ENCODE data around the gene CASZ1. TPM values are rescaled to one million over a fixed set of nuclear protein-coding genes. Genes with fewer than 3 reads are reported as not detected.

CASZ1 gene
- total and polyA plus RNA-seq, 10 of the 15 experiments (the other 5 are each of a cell fraction or from before 2014, with no cell fraction given), result 0.52 to 9.8 (median 3.7) TPM

DNA sequence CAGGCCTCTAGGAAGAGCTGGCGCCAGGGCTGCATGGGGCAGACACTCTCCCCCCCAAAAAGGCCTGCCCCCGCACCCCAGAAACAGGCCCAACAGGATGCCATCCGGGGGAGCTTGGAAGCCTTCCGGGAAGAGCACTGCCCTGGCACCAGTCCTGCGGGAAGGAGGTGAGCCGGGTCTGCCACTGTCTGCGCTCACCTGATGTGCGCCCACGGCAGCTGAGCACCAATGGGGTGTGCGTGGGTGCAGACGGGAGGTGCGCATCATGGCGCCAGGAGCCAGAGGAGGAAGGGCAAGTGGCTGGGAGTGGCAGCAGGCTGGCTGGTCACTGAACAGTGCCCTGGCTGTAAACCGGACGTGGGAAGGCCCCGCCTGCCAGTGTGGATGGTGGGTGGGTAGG is 73.6 kb downstream of the CASZ1 start:
- RAD21 ChIA-PET (ENCODE audit: unreplicated experiment), result no interaction called here
- FAIRE-seq (no peak), ATAC-seq (no peak), DNase-seq (ENCODE audit: low read depth, low spot score) (no peak)
- Histone ChIP-seq H3K27me3 (replicated peaks in 1 of 2; ENCODE audit: control insufficient read depth in 2 of 2, insufficient read depth in 2 of 2, low read length in 1 of 2) (peaks cover 0 to 1% of the 10 kb centered on the region in 2 experiments; a peak in 2 of 4 replicates), H2AFZ (ENCODE audit: control insufficient read depth, low read depth, low read length) (no peak overlapping the region), H4K20me1 (ENCODE audit: control insufficient read depth, insufficient read depth) (no peaks in the 10 kb centered on the region), H3K9ac (ENCODE audit: control insufficient read depth, insufficient read depth, low read length) (no peak overlapping the region), H3K4me3 (no peak overlapping the region), H3K4me1 (ENCODE audit: control insufficient read depth, insufficient read depth, low read length) (no peaks in the 10 kb centered on the region), H3K36me3 (ENCODE audit: control insufficient read depth in 2 of 2, insufficient read depth in 2 of 2, low read length in 1 of 2) (no peaks in the 10 kb centered on the region), H3K27ac (ENCODE audit: control insufficient read depth, insufficient read depth) (no peak overlapping the region), H3K79me2 (ENCODE audit: control insufficient read depth, insufficient read depth, low read length) (no peaks in the 10 kb centered on the region), H3K4me2 (ENCODE audit: control insufficient read depth, insufficient read depth) (no peak overlapping the region), H3K9me3 (replicated peaks; ENCODE audit: control insufficient read depth, insufficient read depth, low read length) (no peaks in the 10 kb centered on the region)
- SMC1A ChIA-PET (ENCODE audit: uncharacterized antibody, unreplicated experiment), result no interaction called here
- POLR2A ChIA-PET, result no interaction called here
- TF ChIP-seq NFIC (IDR thresholded peaks at IDR 0.05; ENCODE audit: low read depth, low read length), result no peak
- no peak for TF ChIP-seq POU2F2 (IDR thresholded peaks at IDR 0.05; ENCODE audit: borderline replicate concordance, low read depth, low read length)
- TF ChIP-seq RAD21 (IDR thresholded peaks at IDR 0.05; ENCODE audit: insufficient read depth, low read depth, low read length), result no peak
- TF ChIP-seq ATF7 (IDR thresholded peaks at IDR 0.05; ENCODE audit: low read depth), result no peak
- no peak for TF ChIP-seq FOXM1 (IDR thresholded peaks at IDR 0.05; ENCODE audit: low read depth, low read length)
- TF ChIP-seq SRF (IDR thresholded peaks at IDR 0.05; ENCODE audit: low read depth in 2 of 2, low read length in 2 of 2), result no peak
- no peak for TF ChIP-seq TCF12 (IDR thresholded peaks at IDR 0.05; ENCODE audit: low read depth, low read length)
- TF ChIP-seq PML (IDR thresholded peaks at IDR 0.05; ENCODE audit: low read length), result no peak
- intact Hi-C loops (cut with micrococcal nuclease; ENCODE audit: unreplicated experiment), result no loop called here
- CTCF ChIA-PET, result no interaction called here
- WGBS (ENCODE audit: insufficient coverage, insufficient replicate concordance, low lambda C conversion rate, missing lambda C conversion rate), result 46% methylated on average over 16 of the region's 16 CpGs
- in situ Hi-C loops (cut with MboI), result no loop called here
- BruUV-seq (replicated peaks), result no TSS peak
